Measurements from ENCODE around the gene MS4A14. TPM values are rescaled to one million over a fixed set of nuclear protein-coding genes. Genes with fewer than 3 reads are reported as not detected.

Gene MS4A14
- total RNA-seq, 1 donor from 2014 or later, result not detected

Other genes with a start within 250 kb of the MS4A14 start
- gene MS4A6A, start 213.4 kb upstream of the MS4A14 start, total RNA-seq, result 0.22 TPM in 1 of 2 replicates, not detected in the other
- not detected in 2 replicates for gene MS4A4E, start 153.3 kb upstream of the MS4A14 start, total RNA-seq
- gene MS4A4A, start 115.8 kb upstream of the MS4A14 start, total RNA-seq, result not detected in 2 replicates
- gene MS4A6E, start 69.2 kb upstream of the MS4A14 start, total RNA-seq, result not detected in 2 replicates
- gene MS4A7, start 17.9 kb upstream of the MS4A14 start, total RNA-seq, result not detected in 2 replicates
- gene MS4A5, start 33.1 kb downstream of the MS4A14 start, total RNA-seq, result not detected in 2 replicates
- gene MS4A1, start 59.4 kb downstream of the MS4A14 start, total RNA-seq, result not detected in 2 replicates
- gene MS4A12, start 96.3 kb downstream of the MS4A14 start, total RNA-seq, result not detected in 2 replicates
- not detected in 2 replicates for gene MS4A13, start 118.9 kb downstream of the MS4A14 start, total RNA-seq

All from lung microvascular endothelial cell (primary cell).